KG1 (cell line): ENCODE results near the gene PCYT1B.

Experiments used
- DNase-seq: peaks from one replicate; lab custom pipeline; 2025; lab: John Stamatoyannopoulos, UW

The PCYT1B gene

DNA sequence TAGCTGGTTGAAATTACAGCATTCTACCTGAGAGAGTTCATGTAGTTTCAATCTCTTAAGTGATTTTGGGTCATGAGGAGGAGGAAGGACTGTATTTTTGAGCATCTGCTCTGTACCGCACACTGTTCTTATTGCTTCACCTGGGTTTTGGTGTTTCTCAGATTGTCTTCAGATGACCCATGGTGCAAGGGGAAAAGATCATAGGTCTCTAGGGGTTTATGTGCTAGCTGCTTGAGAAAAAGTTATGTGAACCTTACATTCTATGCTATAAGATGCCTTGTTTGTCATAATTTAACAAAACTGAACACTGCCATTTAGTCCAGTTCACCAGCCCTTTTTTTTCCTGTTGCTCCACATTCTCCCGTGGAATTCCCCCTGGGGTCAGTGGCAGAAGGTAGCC, 121.7 kb downstream of the PCYT1B start:
- DNase-seq = no peak

DNA sequence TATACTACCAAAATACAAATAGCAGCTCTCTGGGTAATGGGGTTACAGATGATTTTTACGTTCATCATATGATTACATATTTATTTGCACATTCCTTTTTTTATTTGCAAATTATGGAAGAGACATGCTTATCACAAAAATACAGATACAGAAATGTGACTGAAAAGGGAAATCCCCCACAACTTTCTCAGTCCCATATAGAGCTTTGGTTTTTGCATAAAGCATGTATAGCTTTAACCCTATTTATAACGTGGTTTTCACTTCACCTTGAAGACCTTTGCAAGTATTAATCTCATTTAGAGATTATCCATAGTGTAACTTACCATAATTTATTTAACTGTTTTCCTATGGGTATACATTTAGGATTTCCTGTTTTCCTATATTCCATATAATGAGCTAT, 126.7 kb downstream of the PCYT1B start:
- no peak for DNase-seq

DNA sequence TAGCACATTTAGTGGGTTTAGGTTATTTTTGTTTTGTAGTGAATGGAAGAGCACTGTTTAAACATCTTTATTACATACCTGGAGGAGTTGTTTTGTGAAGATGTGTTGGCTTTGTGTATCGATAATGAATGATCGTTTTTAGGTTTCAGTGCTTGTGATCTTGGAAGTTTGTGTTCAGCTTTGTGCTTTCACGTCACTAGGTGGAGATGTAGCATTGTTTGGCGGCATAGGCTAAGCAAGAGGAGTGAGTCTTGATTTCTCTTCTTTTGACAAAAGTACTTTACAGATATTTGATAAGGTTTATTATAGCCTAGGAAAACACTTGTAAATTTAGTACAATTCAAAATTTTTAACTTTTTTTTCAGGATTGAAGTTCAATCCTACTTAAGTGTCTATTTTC, 131.7 kb downstream of the PCYT1B start:
- DNase-seq = no peak

DNA sequence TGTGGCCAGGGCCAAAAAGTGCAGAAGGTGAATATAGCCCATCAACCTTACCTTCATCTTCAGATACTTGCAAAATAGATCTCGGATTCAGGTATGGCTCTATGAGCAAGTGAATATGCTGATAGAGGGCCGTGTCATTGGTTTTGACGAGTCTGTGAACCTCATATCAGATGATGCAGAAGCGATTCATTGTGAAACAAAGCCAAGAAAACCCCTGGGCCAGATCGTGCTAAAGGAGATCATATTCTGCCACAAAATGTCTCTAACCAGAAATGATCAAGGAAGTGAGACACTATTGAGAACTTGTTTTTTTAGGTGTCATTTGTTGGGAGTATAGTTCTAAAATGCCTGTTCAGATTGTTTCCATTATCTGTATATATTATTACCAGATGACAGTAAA, 133.7 kb downstream of the PCYT1B start:
- no peak for DNase-seq

DNA sequence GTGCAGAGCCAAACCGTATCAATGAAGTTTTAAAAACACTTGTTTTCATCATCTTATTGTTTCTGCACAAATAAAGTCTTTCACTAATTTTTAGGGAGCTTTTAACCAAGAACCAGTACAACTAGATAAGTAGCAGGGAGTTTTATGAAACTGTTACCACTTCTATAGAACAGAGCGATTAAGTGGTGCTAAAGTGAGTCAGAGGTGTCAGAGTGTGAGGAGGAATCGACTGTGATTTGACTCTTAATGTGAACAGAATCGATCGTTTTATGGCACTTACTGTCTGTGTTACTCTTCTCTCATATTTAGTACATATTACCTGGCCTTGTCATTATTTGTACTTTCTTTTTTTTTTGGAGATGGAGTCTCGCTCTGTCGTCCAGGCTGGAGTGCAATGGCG, 138.8 kb downstream of the PCYT1B start:
- no peak for DNase-seq
